K562 (cell line): ENCODE measurements around the gene ANKZF1. TPM values are rescaled to one million over a fixed set of nuclear protein-coding genes. Genes with fewer than 3 reads are reported as not detected.

Experiments used
- ETS2 ChIP-seq: IDR thresholded peaks from 2 replicates; pipeline ENCODE4 v1.6.1; 2016; ENCODE audit warnings: borderline replicate concordance, missing genetic modification characterization, mild to moderate bottlenecking, moderate library complexity, missing compliant biosample characterization; ENCODE audit not compliant: poor library complexity, severe bottlenecking
- FOXJ3 ChIP-seq: sonication (generic); formaldehyde crosslinking; IDR thresholded peaks from 2 replicates; pipeline ENCODE4 v1.4.0; 2020; ENCODE audit warnings: mild to moderate bottlenecking, missing genetic modification reagents
- HMG20B ChIP-seq: fragments of 250-450 bp; sonication (Bioruptor Pico); IDR thresholded peaks from 2 replicates; pipeline ENCODE4 v1.5.0; 2021; ENCODE audit warnings: mild to moderate bottlenecking
- HNRNPH1 ChIP-seq: fragments of 200-400 bp; formaldehyde crosslinking; optimal IDR thresholded peaks from 2 replicates; pipeline ENCODE3; 2017; ENCODE audit warnings: low read depth, mild to moderate bottlenecking, low read length, moderate library complexity
- JUN ChIP-seq, 2 experiments: sonication (generic) in 1 of 2; formaldehyde crosslinking in 1 of 2; IDR thresholded peaks; 2 replicates each; pipeline versions ENCODE4 v1.6.1 to v1.8.0; 2012 to 2022; ENCODE audit warnings: borderline replicate concordance in 2 of 2, mild to moderate bottlenecking in 2 of 2, improper control_type of control experiment in 1 of 2, low read depth in 1 of 2, low read length in 1 of 2, missing genetic modification reagents in 1 of 2
- KAT8 ChIP-seq: fragments of 450-650 bp; IDR thresholded peaks from 2 replicates; pipeline ENCODE4 v1.6.1; 2016; ENCODE audit warnings: low read depth, mild to moderate bottlenecking
- NCOA2 ChIP-seq, 2 experiments: fragments of 450-650 bp; IDR thresholded peaks; 2 replicates each; pipeline ENCODE4 v1.6.1; 2018; ENCODE audit warnings: mild to moderate bottlenecking in 2 of 2, moderate library complexity in 1 of 2; ENCODE audit not compliant: partially characterized antibody in 2 of 2
- SMARCC2 ChIP-seq: fragments of 450-650 bp; IDR thresholded peaks from 2 replicates; pipeline ENCODE4 v1.6.1; 2017; ENCODE audit warnings: antibody characterized with exemption, moderate library complexity, mild to moderate bottlenecking, low read depth
- TCF7 ChIP-seq: sonication (generic); IDR thresholded peaks from 2 replicates; pipeline ENCODE4 v1.6.1; 2016; ENCODE audit warnings: antibody characterized with exemption, borderline replicate concordance
- TGIF2 ChIP-seq: sonication (generic); formaldehyde crosslinking; IDR thresholded peaks from 2 replicates; pipeline ENCODE4 v1.8.1; 2022; ENCODE audit warnings: mild to moderate bottlenecking, missing genetic modification reagents, moderate library complexity
- ZC3H4 ChIP-seq: sonication (generic); formaldehyde crosslinking; IDR thresholded peaks from 2 replicates; pipeline ENCODE4 v1.9.0; 2021; ENCODE audit warnings: missing genetic modification reagents, borderline replicate concordance
- ZNF165 ChIP-seq: fragments of 250-450 bp; sonication (Bioruptor Pico); IDR thresholded peaks from 2 replicates; pipeline ENCODE4 v1.4.0; 2020; ENCODE audit warnings: borderline replicate concordance
- ZNF445 ChIP-seq: fragments of 250-450 bp; sonication (Bioruptor Pico); IDR thresholded peaks from 2 replicates; pipeline ENCODE4 v1.4.0; 2020; ENCODE audit warnings: low read depth, mild to moderate bottlenecking, moderate library complexity
- ZNF644 ChIP-seq: fragments of 200-800 bp; sonication (Bioruptor generic); IDR thresholded peaks from 2 replicates; pipeline ENCODE4 v1.6.1; 2016; ENCODE audit warnings: low read depth, missing genetic modification characterization, missing compliant biosample characterization
- polyA plus RNA-seq, 8 experiments: library from polyadenylated mRNA; depleted of rRNA in 4 of 8; stranded (reverse) in 5 of 8; unstranded in 3 of 8; fragments of >200 nt; fragmentation: Nextera tagmentation in 2 of 8; fragmentation: Illumina TruSeq in 1 of 8; extraction: Ambion mirVana in 2 of 8; extraction: Trizol in 1 of 8; gene quantifications; 2 replicates each; pipeline versions ENCODE4 v1.2.1 to v1.2.3, GENCODE V29; 2011 to 2014; ENCODE audit warnings: inconsistent platforms in 1 of 8, missing spikeins in 1 of 8
- total RNA-seq, 7 experiments: library from RNA; depleted of rRNA in 6 of 7; stranded (reverse); fragments of >200 nt in 6 of 7; fragmentation: Illumina TruSeq in 2 of 7; extraction: Trizol in 2 of 7; gene quantifications; 2 replicates each; pipeline versions ENCODE4 v1.2.1 to v1.2.3, GENCODE V29; 2011 to 2021; ENCODE audit warnings: low replicate concordance in 1 of 7
- TF ChIP-seq, protein P1 (sequence below): fragments of 250-450 bp; sonication (Bioruptor Pico); IDR thresholded peaks from 2 replicates; pipeline ENCODE4 v1.5.0; 2020; ENCODE audit warnings: mild to moderate bottlenecking
- TF ChIP-seq, protein P2 (sequence below): fragments of 150-350 bp; IDR thresholded peaks from 2 replicates; pipeline ENCODE4 v1.6.1; 2014; ENCODE audit warnings: low read depth, mild to moderate bottlenecking, low read length, borderline replicate concordance
- TF ChIP-seq, protein P3 (sequence below): sonication (generic); formaldehyde crosslinking; IDR thresholded peaks from 2 replicates; pipeline ENCODE4 v1.8.1; 2022; ENCODE audit warnings: missing genetic modification reagents
- TF ChIP-seq, protein P4 (sequence below), 3 experiments: IDR thresholded peaks in 2 of 3; conservative IDR thresholded peaks in 1 of 3; 2 replicates each; pipeline ENCODE4 v1.5.1; 2011 to 2012; ENCODE audit warnings: low read length in 3 of 3, mild to moderate bottlenecking in 3 of 3, control low read depth in 2 of 3, improper control_type of control experiment in 1 of 3, inconsistent platforms in 1 of 3, low read depth in 1 of 3, mixed read lengths in 1 of 3, moderate library complexity in 1 of 3; ENCODE audit not compliant: insufficient read depth in 2 of 3

ANKZF1 gene
- total and polyA plus RNA-seq, 9 of the 15 experiments (the other 6 are each of a cell fraction or from before 2014, with no cell fraction given) = 3.1 to 60.6 (median 31.0) TPM

DNA sequence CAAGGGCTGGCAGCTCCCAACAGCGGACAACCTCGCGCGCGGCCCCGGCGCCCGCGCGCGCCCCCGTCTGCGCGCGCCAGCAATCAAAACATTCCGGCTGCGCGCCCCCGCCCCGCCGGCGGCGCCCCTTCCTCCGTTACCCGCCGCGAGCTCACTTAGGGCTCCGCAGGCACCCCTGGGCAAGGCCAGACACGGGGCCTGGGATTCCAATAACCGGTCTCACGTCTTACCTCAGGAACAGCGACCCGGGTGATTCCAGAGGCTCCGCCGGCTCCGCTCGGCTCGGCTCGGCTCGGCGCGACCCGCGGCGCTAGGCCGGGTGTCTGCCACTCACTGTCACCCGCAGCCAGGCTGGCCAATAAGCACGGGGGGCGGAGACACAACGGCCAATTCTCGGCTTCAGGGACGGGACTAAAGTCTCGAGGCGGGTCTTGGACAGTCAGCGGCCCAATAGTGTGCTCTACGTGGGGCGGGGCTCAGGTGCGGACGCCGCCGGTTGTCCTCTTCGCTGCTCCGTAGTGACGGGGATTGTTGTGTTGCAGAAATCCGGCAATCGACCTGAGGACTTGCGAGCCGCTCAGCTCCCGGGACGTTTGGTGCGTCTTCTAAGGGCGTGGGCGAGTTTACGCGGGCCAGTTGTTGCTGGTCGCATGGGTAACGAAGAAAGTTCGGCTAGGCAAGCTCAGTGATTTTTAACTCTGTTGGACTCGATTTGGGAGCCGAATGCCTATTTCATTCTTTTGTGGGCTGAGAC, at the start of gene ANKZF1, which contains the start of gene ATG9A (continued):
- TF ChIP-seq JUN (IDR thresholded peaks at IDR 0.05; ENCODE audit: borderline replicate concordance, low read depth, low read length) (0 out of 2 replicates have a peak, but pooled peaks have one; percentile 6), JUN (CRISPR knock-in tag; IDR thresholded peaks at IDR 0.05; ENCODE audit: borderline replicate concordance) (no peak), ZNF644 (peak; percentile 91), TGIF2 (CRISPR knock-in tag) (no peak), TCF7 (no peak), KAT8 (no peak), HMG20B (CRISPR knock-in tag) (no peak), ZNF165 (no peak), ETS2 (tag) (no peak), HNRNPH1 (no peak), ZC3H4 (CRISPR knock-in tag) (no peak), NCOA2 (IDR thresholded peaks at IDR 0.05; ENCODE audit: partially characterized antibody in 2 of 2) (no peak), FOXJ3 (no peak), ZNF445 (CRISPR knock-in tag) (no peak), SMARCC2 (no peak)
- TF ChIP-seq, protein P1, sequence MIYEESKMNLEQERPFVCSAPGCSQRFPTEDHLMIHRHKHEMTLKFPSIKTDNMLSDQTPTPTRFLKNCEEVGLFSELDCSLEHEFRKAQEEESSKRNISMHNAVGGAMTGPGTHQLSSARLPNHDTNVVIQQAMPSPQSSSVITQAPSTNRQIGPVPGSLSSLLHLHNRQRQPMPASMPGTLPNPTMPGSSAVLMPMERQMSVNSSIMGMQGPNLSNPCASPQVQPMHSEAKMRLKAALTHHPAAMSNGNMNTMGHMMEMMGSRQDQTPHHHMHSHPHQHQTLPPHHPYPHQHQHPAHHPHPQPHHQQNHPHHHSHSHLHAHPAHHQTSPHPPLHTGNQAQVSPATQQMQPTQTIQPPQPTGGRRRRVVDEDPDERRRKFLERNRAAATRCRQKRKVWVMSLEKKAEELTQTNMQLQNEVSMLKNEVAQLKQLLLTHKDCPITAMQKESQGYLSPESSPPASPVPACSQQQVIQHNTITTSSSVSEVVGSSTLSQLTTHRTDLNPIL (CRISPR knock-in tag) = no peak
- TF ChIP-seq, protein P2, sequence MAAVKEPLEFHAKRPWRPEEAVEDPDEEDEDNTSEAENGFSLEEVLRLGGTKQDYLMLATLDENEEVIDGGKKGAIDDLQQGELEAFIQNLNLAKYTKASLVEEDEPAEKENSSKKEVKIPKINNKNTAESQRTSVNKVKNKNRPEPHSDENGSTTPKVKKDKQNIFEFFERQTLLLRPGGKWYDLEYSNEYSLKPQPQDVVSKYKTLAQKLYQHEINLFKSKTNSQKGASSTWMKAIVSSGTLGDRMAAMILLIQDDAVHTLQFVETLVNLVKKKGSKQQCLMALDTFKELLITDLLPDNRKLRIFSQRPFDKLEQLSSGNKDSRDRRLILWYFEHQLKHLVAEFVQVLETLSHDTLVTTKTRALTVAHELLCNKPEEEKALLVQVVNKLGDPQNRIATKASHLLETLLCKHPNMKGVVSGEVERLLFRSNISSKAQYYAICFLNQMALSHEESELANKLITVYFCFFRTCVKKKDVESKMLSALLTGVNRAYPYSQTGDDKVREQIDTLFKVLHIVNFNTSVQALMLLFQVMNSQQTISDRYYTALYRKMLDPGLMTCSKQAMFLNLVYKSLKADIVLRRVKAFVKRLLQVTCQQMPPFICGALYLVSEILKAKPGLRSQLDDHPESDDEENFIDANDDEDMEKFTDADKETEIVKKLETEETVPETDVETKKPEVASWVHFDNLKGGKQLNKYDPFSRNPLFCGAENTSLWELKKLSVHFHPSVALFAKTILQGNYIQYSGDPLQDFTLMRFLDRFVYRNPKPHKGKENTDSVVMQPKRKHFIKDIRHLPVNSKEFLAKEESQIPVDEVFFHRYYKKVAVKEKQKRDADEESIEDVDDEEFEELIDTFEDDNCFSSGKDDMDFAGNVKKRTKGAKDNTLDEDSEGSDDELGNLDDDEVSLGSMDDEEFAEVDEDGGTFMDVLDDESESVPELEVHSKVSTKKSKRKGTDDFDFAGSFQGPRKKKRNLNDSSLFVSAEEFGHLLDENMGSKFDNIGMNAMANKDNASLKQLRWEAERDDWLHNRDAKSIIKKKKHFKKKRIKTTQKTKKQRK = peak; percentile 88; the same call in 1 of the 2 replicates
- TF ChIP-seq, protein P3, sequence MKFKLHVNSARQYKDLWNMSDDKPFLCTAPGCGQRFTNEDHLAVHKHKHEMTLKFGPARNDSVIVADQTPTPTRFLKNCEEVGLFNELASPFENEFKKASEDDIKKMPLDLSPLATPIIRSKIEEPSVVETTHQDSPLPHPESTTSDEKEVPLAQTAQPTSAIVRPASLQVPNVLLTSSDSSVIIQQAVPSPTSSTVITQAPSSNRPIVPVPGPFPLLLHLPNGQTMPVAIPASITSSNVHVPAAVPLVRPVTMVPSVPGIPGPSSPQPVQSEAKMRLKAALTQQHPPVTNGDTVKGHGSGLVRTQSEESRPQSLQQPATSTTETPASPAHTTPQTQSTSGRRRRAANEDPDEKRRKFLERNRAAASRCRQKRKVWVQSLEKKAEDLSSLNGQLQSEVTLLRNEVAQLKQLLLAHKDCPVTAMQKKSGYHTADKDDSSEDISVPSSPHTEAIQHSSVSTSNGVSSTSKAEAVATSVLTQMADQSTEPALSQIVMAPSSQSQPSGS = no peak
- TF ChIP-seq, protein P4, sequence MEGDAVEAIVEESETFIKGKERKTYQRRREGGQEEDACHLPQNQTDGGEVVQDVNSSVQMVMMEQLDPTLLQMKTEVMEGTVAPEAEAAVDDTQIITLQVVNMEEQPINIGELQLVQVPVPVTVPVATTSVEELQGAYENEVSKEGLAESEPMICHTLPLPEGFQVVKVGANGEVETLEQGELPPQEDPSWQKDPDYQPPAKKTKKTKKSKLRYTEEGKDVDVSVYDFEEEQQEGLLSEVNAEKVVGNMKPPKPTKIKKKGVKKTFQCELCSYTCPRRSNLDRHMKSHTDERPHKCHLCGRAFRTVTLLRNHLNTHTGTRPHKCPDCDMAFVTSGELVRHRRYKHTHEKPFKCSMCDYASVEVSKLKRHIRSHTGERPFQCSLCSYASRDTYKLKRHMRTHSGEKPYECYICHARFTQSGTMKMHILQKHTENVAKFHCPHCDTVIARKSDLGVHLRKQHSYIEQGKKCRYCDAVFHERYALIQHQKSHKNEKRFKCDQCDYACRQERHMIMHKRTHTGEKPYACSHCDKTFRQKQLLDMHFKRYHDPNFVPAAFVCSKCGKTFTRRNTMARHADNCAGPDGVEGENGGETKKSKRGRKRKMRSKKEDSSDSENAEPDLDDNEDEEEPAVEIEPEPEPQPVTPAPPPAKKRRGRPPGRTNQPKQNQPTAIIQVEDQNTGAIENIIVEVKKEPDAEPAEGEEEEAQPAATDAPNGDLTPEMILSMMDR (IDR thresholded peaks at IDR 0.05 in 2 of 3, conservative IDR thresholded peaks at IDR 0.05 in 1 of 3; ENCODE audit: insufficient read depth in 2 of 3, low read depth in 1 of 3, low read length in 3 of 3) = no peak; a peak in 1 of 6 replicates
